Right forelimb (tissue), 1 donor: ENCODE results near the gene RCAN1.
A peak's percentile ranks its signal among the peaks of the same experiment; 100 is the strongest.

Source experiments
- DNase-seq: peaks from one replicate; pipeline ENCODE4 v3.0.0-alpha.2; 2018

RCAN1 gene

DNA sequence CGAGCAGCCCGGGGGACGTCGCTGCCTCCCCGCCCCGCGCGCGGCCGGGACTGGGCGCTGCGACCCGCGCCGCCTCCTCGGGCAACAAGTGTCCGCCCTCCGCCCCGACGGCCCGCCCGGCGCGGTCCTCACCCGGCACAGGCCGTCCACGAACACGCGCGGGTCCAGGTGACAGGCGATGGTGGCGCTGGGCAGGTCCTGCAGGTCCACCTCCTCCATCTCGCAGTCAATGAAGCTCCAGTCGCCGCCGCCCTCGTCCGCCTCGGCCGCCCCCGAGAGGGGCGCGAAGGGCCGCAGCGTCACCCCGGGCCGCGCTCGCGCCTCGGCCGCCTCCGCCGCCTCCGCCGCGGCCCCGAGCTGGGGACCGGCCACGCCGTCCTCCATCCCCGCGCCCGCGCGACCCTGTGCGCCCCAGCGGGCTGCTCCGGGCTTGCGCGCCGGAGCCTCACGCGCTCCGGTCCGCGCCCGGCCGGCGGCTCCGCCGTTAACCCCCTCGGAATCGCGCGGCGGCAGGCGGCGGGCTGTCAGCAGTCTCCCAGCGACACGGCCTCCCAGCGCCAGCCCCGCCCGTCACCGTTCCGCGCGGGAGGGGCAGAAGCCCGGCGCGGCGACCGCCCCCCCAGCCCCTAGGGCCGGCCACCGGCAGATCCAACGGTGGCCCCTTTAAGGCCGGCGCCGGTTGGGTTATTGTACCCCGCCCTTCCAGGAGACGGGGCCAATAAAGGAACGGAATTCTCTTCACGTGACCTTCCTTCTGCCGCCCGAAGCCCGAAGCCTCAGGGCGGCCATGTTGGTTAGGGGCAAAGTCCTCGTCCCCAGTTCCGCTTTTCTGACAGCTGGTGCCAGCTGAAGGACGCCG, at the start of gene RCAN1:
TSS of gene RCAN1 (minus strand) at position 486 of the 859 bp plus-strand sequence. CDS start at position 384, 102 bp downstream.
- peak; percentile 90 for DNase-seq

DNA sequence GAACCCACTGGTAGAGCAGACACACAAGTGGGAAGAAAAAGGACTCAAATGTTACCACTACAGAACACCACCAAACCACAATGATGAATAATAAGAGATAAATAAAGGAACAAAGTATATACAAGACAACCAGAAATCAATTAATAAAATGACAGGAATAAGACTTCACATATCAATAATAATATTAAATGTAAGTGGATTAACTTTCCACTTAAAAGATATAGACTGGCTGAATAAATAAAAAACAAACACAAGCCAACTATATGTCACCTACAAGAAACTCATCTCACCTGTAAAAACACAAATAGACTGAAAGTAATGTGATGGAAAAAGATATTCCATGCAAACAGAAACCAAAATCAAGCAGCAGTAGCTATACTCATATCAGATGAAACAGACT, 46.9 kb upstream of the RCAN1 start:
- no peak for DNase-seq

DNA sequence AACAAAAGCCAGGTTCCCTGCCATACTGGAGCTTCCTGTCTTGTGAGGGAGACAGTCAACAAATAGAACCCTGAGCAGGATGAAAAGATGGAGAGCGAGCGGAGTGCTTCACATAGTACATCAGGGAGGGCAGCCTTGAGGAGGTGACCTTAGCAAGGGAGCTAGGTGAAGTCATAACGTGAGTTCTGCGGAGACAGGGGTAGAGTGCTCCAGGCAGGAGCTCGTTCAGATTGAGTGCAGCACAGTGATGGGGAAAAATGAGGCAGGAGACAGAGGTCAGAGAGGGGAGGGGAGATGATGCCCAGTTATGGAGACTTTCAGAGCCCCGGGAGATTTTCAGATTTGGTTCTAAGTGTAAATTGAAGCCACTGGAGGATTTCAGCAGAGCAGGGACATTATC, 38.6 kb upstream of the RCAN1 start:
- DNase-seq, result no peak

DNA sequence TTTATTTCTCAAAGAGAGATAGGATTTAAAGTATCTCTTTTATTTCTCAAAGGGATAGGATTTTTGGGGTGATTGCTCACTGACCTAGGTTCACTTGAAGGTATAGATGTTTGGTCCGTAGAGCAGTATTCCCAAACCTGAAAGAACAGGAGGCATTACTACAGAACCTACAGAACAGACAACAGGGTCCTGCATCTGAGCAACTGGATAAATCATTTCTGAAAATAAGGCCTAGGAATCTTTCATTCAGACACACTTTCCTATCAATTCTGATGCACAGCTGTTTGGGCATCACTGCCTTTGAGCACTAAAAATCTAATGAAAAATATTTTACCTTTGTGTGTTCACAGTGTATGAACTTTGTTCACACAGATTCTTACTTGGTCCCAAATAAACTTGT, 36.7 kb upstream of the RCAN1 start:
- DNase-seq, result no peak

DNA sequence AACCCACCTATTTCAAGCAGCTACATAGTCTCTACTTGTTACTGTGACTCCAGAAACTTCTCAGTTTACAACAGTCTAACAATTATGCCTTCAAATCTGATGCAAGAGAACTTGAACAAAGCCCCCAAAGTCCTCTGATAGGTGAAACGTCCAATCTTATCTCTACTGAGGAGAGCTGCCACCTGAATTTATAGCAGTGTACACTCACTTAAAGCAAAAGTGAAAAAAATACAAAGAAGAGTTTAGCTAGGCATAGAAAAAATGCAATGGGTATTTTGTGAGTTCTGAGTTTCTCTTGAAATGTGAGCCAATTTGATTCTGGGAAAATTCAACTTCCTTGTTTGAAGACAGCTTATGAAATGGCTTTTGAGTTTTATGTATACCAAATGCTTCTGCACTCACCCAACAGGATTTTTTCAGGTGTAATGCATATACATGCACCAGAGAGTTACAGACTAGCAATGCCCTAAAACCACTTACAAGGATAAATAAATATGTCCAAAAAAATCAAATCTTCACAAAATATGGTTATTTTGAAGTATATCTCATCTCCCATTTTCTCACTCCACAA, 36.0 kb upstream of the RCAN1 start:
- no peak for DNase-seq

DNA sequence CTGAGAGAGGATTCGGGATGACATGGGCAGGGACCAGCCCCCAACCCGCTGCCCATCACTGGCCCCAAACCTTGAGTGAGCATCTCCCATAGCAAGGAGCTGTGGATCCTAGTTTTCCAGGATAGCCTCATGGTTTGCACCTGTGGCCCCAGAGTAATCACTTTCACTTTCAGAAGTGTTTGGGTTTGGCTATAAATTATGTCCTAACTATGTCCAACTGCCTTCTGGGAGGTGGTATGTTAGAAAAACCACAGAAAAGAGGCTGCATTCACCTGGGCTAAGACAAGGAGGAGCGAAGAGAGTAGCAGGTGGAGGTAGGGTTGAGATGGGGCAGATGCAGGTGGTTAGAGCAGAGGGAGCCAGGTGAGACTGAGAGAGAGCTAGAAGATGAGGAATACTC, 34.5 kb upstream of the RCAN1 start:
- no peak for DNase-seq

DNA sequence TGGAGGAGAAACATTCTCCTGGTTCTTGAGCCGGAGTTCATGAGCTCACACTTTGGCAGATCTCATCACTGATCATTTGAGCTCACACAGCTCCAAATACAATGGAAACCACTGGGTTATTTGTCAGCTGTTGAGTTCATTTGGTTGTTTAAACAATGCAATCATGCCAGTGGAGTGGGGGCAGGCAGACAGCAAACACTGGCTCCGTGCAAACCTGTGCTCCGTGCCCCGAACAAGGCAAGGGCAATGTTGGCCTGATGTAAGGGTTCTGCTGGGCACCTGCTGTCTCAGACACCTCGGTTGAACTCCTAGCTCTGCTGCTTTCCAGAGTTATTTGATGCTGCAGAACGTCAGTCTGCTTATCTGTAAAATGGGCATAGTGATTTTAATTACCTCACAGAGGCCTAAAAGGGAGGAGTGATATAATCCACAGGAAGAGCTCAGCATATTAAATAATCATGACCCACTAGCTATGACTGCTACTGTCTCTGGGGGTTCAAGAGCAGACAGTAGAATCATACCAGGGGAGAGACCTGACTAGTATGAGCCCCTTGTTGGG, 33.9 kb upstream of the RCAN1 start:
- no peak for DNase-seq

DNA sequence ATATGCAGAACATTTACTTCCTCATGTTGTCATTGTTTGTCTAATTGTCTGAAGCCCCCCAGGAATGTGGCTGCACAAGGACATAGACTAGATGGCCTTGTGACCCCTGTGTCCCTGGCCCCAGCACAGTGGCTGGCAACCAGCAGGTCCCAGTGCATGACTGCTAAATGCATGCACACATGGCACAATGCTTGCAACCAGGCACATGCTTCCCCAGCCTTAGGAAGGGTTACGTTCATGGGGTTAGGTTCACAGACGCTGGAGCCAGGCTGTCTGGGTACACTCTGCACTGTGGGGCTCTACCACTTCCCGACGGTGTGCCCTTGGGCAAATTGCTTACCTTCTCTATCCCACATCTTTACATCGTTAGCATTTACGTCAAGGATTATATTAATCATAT, 32.6 kb upstream of the RCAN1 start:
- no peak for DNase-seq

DNA sequence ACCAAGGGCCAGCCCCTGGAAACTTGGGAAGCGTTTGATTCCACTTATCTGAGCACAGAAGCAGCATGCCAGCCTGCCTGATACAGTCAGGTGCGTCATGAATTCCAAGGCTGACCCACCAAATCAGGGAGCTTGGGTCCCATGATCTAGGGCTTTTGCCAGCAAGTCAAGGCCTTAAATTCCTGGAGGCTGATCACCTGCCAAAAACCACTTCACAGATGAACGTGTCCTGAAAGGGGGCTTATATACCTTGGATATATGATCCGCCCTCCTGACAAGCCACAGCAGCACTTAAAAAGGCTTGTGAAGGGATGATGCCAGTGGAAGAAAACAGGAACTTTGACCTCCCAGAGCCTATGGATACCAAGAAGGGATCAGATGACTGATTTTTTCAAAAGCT, 29.9 kb upstream of the RCAN1 start:
- DNase-seq, result no peak

DNA sequence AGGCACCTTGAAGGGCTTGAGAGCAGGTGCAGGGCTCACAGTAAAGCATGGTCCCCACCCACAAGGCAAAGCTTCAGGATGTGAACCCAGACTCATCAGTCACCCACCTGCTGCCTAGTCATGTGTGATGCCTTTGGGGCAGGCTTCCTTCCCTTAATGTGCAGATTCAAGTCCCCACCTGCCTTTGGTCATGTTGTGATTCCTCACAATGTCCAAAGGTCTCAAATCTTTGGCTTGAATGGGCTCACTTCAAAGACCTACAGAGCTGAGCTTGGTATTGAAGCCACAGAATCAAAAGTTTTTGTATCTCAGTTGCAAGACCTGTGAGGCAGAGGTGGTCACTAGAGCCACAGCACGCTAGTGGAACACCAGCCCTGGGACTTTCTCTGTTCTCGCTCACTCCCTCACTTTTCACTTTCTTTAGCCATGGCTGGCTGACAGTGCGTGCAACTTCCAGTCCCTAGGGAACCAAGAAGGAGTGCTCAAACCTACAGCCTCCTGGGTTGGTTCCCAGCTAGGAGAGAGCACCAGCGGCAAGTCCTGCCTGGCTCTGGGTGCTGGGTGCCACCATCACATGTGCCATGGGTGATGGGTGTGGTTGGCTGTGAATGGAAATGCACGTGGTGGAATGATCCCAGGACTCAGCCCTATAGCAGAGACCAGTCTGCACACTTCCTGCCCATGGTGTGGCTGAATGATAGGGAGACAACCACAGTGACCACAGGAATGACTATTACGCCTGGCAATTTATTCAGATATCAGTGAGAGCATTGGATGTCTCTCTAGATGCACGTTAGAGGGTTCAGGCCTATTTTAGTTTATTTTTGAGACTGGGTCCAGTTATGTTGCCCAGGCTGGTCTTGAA, 27.5 kb upstream of the RCAN1 start:
- DNase-seq, result no peak

DNA sequence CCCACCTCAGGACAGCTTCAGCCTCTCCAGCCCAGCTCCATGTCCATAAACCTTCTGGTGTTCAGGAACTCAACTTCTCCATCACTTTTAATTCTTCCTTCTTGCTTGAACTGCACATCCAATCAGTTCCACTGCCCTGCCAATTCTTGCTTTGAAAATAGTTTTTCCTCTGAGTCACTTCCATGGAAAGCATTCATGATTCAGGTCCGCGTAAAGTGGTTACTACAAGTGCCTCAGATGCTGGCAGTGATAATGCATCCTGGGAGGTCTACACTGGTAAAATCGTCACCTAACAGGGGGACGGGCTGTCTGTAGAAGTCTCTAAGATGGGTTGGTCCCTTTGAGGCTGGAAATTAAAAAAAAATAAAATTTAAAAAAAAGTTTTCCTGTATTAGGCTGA, 25.9 kb upstream of the RCAN1 start:
- no peak for DNase-seq

DNA sequence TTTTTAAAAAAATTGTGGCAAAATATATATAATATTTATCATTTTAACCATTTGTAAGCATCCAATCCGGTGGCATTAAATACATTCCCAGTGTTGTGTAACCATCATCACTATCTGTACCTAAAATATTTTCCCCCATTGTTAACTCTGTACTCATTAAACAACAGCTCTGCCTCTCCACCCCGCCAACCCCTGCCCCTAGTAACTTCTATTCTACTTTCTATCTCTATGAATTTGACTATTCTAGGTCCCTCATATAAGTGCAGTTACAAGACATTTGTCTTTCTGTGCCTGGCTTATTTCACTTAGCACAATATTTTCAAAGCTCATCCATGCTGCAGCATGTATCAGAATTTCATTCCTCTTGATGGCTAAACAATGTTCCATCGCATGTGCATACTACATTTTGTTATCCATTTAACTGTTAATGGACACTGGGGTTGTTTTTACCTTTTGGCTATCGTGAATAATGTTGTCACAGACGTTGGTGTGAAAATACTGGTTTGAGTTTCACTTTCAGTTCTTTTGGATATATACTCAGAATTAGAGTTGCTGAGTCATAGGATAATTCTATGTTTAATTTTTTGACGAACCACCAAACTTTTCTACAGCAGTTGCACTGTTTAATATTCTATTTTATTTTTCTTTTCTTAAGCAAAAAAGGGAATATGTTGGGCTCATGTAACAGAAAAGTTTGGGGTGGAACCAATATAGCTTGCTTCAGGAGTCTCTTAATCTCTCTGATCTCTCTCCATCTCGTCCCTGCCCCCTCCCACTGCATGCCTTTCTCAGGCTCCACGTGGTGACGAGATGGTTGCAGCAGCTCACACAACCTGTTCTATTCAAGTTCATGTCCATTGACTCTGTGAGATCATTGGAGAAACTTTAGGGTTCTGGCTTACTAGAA, 25.2 kb upstream of the RCAN1 start:
- no peak for DNase-seq

DNA sequence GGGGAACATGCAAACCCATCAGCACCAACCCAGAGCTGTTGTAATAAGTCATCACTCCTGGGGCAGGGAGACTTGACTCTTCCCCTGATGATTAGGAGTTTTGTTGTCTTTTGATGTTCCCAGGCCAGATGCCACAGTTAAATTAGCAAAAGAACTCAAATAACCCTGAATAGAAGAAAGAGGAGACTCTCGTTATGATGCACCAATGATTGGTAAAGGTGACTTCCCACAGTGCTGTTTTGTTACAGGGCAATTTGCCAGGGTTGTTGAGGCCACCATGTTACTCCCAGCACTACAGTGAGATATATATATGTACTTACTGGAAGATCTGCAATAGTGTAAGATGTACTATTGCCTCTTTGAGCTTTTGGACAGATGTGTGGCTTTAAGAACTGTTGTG, 24.3 kb upstream of the RCAN1 start:
- DNase-seq, result no peak

DNA sequence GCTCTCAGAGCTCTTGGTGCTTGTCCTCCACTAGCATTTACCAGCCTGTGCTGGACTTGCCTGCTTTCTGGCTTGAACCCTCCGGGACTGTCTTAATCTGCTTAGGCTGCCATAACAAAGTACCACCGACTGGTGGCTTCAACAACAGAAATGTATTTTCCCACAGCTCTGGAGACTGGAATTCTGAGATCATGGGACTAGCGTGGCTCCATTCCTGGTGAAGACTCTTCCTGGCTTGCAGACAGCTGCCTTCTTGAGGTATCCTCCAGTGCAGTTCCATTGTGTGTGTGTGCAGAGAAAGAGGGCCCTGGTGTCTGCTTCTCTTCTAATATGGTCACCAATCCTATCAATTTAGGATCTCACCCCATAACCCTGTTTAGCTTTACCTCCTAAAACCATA, 22.0 kb upstream of the RCAN1 start:
- DNase-seq, result no peak

DNA sequence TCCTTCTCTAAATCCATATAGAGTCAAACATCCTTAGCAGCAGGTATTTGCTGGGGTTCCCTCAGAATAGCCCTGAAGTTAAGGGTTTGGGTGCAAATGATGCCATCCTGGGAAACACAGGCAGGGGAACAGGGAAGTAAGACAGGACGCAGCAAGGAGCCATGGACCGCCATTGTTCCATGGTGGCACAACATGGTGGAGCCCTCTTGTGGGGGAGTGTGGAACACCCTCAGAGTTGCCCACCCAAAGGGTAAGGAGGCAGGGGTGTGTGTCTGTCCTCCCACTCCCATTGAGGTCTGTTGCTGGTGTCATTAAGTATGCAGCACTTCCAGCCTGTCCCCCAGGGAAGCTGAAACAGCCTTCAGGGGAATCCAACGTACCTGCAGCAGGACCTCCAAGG, 20.4 kb upstream of the RCAN1 start:
- no peak for DNase-seq

DNA sequence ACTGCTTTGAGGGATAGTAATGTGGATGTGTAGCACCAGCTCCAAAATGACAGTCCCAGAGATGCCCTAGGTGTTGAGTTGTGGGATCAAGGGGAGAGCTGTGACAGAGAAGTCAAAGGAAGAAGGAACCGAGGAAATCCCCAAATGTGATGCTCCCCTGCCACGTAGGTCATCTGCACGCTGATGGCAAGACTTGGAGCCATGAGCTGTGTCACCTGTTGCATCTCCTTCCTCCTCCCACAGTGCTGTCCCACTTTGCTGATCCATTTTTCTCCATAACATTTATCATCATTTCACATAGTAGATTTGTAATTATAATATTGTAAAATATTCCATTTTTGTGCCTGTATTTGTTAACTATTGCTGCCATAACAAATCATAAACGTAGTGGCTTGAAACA, 17.6 kb upstream of the RCAN1 start:
- no peak for DNase-seq

DNA sequence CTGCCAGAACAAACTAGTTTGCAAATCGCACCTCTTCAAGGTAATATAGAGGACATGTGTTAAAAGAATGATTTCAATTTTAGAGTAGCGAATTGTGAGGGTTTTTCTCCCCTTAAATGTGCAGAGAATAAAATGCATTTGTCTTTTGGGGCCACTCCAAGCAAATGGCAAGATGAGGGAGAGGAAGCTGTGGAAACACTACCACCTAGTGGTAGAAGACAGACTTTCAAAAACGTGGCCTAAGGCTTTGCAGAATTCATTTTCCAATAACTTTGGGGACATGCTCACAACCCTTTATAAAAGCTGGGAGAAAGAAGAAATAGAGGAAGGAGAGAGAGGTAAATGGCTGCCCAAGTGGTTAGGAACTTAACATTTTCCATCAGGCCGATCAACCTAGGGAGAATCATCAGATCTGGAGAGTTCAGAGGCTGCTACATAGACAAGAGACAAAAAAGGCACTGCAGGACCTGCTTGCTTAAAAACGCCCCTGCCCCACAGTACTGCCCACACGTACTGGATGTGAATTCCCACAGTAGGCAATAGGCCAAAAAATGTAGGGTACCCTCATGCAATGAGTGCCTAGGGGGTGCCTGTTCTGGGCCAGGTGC, 15.7 kb upstream of the RCAN1 start:
- DNase-seq, result no peak

DNA sequence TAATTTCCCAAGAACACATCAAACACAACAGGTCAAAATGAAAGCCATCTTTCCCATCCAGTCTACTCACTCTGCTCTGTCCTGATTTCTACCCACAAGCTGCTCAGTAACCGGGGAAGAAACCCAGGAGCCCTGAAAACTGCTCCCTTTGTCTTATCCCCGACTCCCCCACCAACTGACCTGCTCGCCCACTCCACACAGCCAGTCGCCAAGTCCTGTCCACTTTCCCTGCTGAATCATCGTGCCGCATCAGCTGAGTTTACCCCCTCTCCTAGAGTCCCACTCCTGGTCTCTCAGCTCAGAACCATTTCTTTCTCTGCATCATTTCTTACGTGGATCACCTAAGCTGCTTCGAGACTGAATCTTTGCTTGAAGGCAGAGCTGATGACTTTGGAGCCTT, 11.2 kb upstream of the RCAN1 start:
- DNase-seq, result no peak

DNA sequence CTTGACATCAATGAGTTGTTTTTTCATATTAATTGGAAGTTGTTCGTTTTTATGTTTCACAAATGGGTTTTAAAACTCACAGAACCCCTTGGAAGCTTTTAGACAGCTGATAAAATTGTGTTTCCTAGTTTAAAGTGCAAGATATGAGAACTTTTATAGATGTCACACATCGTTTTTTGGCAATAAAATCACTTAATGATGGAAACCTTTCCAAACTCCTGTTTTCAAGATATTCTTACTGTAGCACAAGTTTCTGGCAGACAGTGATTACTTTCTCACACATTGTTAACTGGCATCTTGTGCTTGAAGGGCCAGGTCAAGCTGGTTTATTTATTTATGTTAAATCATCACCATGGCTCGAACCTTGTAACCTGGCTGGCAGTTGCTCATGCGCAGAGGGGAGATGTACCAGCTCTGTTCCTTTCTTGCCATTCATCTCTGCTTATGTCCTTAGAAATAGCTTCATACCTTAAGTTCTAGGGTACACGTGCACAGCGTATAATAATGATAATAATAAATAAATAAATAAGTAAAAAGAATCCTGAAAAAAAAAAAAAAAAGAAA, 10.2 kb upstream of the RCAN1 start:
- DNase-seq, result no peak

DNA sequence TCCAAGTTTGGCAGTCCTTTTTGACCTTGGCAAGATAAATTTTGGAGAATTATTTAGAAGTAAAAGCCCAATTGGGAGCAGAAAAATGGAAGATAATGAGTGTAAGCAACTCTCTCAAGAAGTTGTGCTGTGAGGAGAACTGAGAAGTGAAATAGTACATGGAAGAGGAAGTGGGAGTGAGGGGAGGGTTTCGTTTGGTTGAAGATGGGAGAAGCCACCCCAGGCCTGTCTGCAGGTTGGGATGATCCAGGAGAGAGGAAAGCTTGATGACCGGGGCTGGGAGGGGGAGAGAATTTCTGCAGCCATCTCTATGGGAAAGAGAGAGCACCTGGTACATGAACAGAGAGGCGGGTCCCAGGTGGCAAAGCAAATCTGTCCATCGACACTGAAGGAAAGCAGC, 8.6 kb upstream of the RCAN1 start:
- DNase-seq, result no peak
